Right ventricle myocardium inferior (tissue), 1 donor: ENCODE results near the gene DLGAP5. TPM values are rescaled to one million over a fixed set of nuclear protein-coding genes. Genes with fewer than 3 reads are reported as not detected.

Experiments used
- total RNA-seq: library from RNA; stranded (reverse); fragmentation: NEBNext Ultra II Directional; extraction: Animal tissue kit (Norgen Biotek cat#: 25700); gene quantifications from one replicate; pipeline ENCODE4 v1.2.1, GENCODE V29; 2021
- donor health status: DM: no; HTN: yes; CAD: no; lungs with severe emphysema.

DLGAP5 gene
- total RNA-seq, 1 donor from 2014 or later: 0.51 TPM

Other genes starting within 250 kb of the DLGAP5 start
- gene WDHD1, start 164.5 kb downstream of the DLGAP5 start, total RNA-seq: 1.9 TPM
- 14.0 TPM for gene SOCS4, start 164.3 kb downstream of the DLGAP5 start, total RNA-seq
- 65.0 TPM for gene MAPK1IP1L, start 139.9 kb downstream of the DLGAP5 start, total RNA-seq
- 265 TPM for gene LGALS3, start 62.3 kb downstream of the DLGAP5 start, total RNA-seq
- 24.5 TPM for gene FBXO34, start 79.8 kb upstream of the DLGAP5 start, total RNA-seq
- 12.8 TPM for gene ATG14, start 220.2 kb upstream of the DLGAP5 start, total RNA-seq
- gene TBPL2, start 249.0 kb upstream of the DLGAP5 start, total RNA-seq: not detected